Renal pelvis (tissue), 4 donors: Measurements from ENCODE around the gene RGS7. TPM values are rescaled to one million over a fixed set of nuclear protein-coding genes. Genes with fewer than 3 reads are reported as not detected.
"Not testable (repeated sequence)": the region's sequence is repeated elsewhere in the genome, so short reads cannot be mapped to it uniquely, and the experiment has no call there.

Experiments used
- DNase-seq: peaks from one replicate; pipeline ENCODE4 v3.0.0-alpha.2; 2013
- polyA plus RNA-seq, 3 donors: library from polyadenylated mRNA; unstranded; fragments of 120-200 nt; gene quantifications; one replicate each; pipeline ENCODE4 v1.2.1, GENCODE V29; 2013; ENCODE audit not compliant: insufficient read length in 3 of 3

The RGS7 gene
- polyA plus RNA-seq, 3 donors, result 4.4 to 4.9 (median 4.6) TPM

DNA sequence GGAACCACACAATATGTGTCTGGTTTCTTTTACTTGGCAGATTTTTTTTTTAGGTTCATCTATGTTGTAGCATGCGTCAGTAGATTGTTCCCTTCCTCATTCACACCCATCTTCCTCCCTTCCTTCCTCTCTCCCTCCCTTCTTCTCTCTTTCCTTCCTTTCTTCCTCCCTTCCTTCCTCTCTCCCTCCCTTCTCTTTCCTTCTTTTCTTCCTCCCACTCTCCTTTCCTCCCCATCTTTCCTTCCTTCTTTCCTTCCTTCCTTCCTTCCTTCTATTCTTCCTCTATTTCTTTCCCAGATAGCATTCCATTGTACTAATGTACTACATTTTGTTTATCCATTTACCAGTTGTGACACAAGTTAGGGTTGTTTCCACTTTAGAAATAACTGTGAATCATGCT is 218.0 kb downstream of the RGS7 start:
- DNase-seq, result no peak

- no peak for DNase-seq
These were observed 218.8 kb downstream of the RGS7 start for GRCh38 chr1:241138248-241138647.

GRCh38 chr1:241136389-241136788 is 220.6 kb downstream of the RGS7 start:
- DNase-seq, result no peak

GRCh38 chr1:241131636-241132194 is 225.3 kb downstream of the RGS7 start:
- DNase-seq, result no peak

DNA sequence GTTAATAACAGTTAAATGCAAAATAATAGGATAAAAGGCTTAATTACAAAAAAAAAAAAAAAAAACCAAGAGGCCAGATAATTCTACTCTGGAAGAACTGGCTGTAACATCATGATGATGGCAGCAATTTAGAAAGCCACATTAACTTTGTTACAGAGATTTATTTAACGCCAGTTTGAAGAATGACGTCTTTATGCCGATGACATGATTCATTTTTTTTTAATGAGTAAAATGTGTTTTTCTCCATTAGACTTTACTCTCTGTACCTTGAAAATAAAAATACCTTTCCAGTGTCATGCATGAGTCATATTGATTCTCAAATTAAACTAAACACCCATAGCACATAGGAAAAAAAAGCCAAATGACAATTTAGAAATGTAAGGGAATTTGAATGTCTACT is 226.1 kb downstream of the RGS7 start:
- no peak for DNase-seq

- DNase-seq, result no peak
These were observed 227.6 kb downstream of the RGS7 start for GRCh38 chr1:241129207-241129960.

- no peak for DNase-seq
These were observed 231.7 kb downstream of the RGS7 start for GRCh38 chr1:241125286-241125685.

DNA sequence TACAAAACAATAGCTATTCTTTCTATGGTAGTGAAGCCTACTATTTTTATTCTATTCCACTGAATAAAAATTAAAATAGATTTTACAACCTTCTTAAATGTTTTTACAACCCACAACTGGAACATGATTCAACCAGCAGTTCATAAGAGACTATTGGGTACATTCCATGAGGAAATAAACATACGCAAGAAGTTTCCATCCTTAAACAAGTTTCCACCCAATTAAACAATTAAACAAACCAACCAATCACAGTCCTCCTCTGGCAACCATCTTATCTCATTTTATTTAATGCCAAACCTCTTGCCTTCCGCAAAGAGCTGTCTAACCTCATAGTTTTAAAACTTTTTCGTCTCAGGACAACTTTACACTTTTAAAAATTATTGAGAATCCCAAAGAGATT is 239.0 kb downstream of the RGS7 start:
- no peak for DNase-seq

DNA sequence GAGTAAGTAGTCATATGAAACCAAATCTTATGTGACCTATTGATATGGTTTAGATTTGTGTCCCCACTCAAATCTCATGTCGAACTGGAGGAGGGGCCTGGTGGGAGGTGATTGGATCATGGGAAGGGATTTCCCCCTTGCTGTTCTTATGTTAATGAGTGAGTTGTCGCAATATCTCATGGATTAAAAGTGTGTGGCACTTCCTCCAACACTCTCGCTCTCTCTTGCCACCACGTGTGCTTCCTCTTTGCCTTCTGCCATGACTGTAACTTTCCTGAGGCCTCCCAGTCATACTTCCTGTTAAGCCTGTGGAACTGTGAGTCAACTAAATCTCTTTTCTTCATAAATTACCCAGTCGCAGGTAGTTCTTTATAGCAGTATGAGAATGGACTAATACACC is 241.2 kb downstream of the RGS7 start:
- no peak for DNase-seq

GRCh38 chr1:241114699-241115233 is 242.2 kb downstream of the RGS7 start:
- no peak for DNase-seq

DNA sequence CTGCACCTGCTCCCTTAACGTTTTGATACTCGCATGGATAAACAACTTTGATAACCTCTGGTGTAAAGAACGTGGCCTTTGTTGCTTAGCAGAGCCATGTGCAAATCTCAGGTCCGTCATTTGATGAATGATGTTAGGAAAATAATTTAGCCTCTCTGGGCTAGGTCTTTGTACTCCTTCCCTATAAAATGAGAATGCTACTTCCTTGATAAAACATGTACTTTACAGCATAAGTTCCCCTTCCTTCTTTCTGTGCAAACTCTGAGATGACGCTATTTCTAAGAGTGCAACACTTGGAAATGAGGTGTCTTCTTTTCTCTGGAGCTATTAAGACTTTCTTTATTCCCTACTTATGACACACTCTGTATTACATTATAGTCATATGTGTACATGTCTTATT is 243.4 kb downstream of the RGS7 start:
- DNase-seq, result no peak

DNA sequence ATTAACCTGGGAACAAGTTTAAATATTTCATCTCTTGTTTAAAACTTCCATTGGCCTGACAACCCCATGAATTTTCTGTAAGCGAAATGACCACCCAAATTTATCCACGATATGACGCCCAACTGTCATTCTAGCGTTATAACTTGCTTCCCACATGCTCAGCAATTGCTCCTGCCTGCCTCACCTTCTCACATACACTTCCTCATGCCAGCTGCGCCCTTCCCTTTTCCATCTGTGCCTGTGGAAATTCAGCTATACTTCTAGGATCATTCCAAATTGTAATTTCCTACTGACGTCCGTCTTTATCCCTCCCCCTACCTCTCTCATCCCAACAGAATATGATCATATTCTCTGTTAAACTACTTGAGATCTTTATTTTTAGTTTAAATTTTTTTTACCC is 248.0 kb downstream of the RGS7 start:
- no peak for DNase-seq

DNA sequence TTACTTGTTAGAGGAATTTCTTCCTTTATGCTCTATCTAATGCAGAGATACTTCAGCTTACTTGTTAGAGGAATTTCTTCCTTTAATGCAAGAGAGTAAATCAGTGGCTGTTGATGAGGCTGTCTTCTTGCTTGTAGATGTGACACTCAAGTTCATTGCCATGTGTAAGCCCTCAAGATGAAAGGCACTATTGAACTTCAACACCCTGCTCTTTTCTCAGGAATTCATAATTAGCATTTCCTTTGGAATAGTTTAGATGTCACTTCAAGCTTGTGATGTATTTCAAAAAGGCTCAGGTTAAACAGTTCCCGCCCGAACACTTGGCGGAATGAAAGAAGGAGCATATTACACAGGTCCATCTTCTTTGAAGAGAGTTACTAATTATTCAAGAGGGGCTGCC is 251.9 kb downstream of the RGS7 start:
- DNase-seq, result no peak

DNA sequence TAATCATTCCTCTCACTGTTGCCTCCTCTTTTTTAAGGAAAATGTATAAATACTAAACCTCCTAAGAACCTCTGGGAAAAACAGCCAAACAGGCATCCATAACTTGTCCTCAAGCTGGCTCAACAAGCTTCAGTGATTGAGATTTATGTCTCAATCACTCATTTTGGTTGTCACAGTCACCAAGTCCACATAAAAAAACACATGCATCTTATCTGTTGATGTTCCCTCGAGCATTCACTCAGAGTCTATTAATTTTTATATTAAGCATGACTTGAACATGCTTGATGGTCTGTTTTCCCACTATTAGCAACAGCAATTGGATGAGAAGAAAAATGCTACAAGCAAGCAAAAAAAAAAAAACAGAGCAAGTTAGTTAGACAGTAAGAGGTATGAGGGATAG is 254.3 kb downstream of the RGS7 start:
- DNase-seq, result no peak

GRCh38 chr1:241101622-241102021 is 255.4 kb downstream of the RGS7 start:
- DNase-seq, result no peak

DNA sequence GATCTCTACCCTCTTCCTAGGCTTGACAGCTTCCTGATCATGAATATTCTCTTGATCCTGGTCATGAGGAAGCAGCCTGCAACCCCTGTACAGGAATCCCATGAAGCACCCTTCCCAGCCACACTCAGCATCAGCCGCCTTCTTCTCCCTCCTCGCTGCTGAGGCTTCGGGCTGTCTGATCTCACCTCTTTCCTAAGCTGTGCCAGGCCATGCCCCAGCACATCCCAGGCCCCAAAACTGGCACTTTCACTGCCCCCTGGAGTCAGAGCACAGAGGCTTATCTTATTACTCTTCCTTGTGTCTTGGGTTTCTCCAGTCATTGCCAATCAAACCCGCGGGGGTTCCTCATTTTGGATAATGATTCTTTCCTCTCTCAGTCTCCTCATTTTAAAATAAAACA is 259.5 kb downstream of the RGS7 start:
- DNase-seq, result no peak

DNA sequence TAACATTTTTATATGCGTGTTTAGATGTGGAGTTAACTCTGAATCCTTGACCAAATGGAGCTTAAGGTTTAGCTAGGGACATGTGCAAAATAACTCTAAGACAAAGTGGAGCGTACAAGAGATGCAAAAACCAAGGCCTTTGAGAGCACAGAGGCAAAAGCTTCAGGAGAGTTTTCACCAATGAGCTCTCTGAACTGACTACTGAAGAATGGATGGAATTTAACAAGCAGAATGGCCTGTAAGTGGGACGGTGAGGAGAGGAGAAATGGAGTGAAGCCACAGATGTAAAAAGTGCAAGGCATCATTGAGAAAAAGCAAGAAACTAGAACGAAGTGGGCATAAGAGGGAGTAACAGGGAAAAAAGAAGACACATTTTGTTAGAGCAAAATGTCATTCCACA is 260.0 kb downstream of the RGS7 start:
- DNase-seq, result no peak

DNA sequence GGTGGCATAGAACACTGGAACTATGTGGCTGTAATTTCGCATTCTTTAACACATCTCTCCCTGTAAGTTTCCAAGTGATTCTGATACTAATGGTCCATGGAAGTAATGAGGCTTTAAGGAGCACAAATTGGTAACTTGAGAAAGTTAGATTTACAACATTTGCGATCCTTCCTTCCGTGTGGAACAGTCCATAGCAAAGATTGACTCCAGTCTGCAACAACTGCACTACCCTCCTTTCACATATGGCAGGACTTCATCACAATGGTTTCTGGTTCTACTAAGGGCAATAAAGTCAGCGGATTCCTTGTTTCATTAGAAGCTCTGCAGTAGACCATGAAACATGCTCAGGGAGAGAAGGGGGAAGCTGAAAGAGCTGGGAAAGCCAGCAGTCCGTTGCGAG is 261.2 kb downstream of the RGS7 start:
- peak; percentile 60 for DNase-seq

DNA sequence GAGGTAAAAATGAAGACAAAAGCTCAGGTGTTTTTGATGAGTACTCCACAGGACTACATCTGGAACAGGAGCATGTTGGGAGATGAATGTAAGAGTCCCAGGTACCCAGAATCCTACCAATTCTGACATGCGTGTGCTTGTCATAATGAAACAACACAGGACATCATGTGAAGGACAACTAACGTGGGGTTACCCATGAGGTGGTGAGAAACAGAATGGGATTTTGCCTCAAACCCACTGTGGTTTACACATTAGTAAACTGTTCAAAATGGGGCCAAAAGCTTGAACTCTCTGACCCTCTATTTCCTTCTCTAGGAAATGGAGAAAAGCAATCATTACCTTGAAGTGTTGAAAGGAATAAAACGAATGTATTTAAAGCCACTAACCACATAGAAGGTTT is 266.2 kb downstream of the RGS7 start:
- no peak for DNase-seq

DNA sequence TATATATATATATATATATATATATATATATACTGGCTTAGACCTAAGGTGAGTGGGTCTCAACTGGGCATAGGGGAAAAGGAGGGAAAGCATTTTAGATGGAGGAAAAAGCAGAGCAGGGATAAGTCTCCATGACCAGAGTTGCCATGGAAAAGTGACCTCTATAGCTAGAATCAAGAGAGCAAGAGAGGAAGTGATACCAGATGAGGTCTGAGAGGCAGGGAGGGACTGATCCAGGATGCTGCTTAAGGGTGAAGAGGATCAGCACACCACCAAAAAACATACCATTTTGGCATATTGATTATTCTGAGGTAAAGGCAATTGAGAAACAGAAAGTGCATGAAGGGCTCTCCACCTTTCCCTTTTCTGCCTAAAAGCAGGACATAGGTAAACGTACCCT is 267.9 kb downstream of the RGS7 start:
- DNase-seq, result not testable (repeated sequence)

DNA sequence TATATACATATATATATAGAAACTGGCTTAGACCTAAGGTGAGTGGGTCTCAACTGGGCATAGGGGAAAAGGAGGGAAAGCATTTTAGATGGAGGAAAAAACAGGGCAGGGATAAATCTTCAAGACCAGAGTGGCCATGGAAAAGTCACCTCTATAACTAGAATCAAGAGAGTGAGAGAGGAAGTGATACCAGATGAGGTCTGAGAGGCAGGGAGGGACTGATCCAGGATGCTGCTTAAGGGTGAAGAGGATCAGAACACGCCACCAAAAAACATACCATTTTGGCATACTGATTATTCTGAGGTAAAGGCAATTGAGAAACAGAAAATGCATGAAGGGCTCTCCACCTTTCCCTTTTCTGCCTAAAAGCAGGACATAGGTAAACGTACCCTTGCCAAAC is 268.9 kb downstream of the RGS7 start:
- DNase-seq, result not testable (repeated sequence)

DNA sequence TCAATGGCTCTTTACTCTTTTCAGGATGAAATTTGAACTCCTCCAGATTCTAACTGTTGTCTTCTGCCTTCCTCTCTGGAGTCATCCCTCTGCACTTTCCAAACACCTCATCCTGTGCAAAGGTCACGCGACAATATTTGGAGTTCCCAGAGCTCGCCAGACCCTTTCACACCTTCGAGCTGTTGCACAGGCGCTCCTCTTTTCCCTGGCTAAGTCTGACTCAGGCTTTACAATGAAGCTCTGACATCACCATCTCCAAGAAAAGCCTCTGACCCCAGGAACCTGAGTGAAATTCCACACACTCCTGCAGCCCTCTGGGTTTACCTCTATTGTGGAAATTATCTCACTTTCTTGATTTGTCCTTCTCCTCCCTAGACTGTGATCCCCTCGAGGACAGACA is 270.3 kb downstream of the RGS7 start:
- DNase-seq, result no peak

DNA sequence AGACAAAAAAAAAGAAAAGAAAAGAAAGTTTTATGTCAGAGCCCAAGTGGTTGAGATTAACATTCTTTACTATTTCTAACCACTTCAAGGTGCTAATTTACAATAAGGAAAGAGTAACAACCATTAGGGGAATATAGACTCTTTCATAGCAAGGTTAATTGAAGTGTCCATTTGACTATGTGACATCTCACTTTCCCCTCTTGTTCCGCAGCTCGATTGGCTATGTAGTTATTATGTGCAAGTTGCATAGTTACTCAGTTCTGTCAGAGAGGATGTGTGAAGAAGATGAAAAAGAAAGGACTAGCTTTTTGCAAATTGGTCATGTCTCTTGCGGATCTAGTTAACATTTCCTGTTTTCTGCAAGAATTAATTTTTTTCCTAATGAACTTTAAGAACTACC is 273.7 kb downstream of the RGS7 start:
- no peak for DNase-seq

GRCh38 chr1:241081473-241081872 is 275.5 kb downstream of the RGS7 start:
- DNase-seq, result no peak
